Measurements from ENCODE around the gene PPTC7. TPM values are rescaled to one million over a fixed set of nuclear protein-coding genes. Genes with fewer than 3 reads are reported as not detected.

Gene PPTC7
- total and polyA plus RNA-seq, 2 of the 8 experiments (the other 6 are each of a cell fraction or from before 2014, with no cell fraction given) = 8.1 to 15.9 TPM

DNA sequence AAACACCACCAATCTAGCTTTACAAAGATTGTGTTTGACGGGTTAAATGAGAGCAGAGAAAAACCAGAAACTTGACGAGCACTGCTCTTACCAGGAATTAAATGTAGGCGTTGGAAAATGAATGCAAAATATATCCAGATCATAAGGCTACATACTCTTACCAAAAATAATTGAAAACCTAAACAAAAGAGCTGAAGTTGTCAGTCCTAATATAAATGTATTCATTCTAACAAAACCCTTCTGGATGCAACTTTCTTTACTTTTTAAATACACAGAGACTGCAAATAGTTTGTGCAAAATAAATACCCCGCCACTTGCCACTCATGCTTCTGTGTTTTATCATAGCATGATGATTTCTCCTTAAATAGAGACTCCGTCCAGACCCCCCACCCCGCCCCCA is 48.3 kb downstream of the PPTC7 start:
- no peak overlapping the region for H3K56ac ChIP-seq (replicated peaks; ENCODE audit: insufficient read length, low read depth, low read length)
- no peak overlapping the region for H2BK5ac ChIP-seq (ENCODE audit: low read depth, low read length)
- H3K36me3 ChIP-seq (ENCODE audit: control insufficient read depth in 2 of 4, insufficient read depth in 4 of 4, low read length in 3 of 4) = peaks cover 5 to 38% (median 20%) of the 10 kb centered on the region in 4 experiments
- H3K27me3 ChIP-seq (replicated peaks in 1 of 4; ENCODE audit: control insufficient read depth in 3 of 4, extremely low read depth in 1 of 4, insufficient read depth in 3 of 4, low read length in 3 of 4) = no peaks in the 10 kb centered on the region
- H4K91ac ChIP-seq (replicated peaks; ENCODE audit: insufficient read length, low read length) = no peak overlapping the region
- no peak overlapping the region for H2BK120ac ChIP-seq (replicated peaks; ENCODE audit: low read depth, low read length)
- no peak overlapping the region for H3K4me2 ChIP-seq (ENCODE audit: insufficient read depth in 1 of 2, low read depth in 2 of 2, low read length in 2 of 2)
- no peak overlapping the region for H3K23ac ChIP-seq (ENCODE audit: insufficient read length)
- 91% methylated on average over 6 of the region's 6 CpGs; no CpG with 5 or more reads in 1 of the 2 experiments for WGBS, 2 experiments (ENCODE audit: extremely low coverage in 1 of 2, insufficient coverage in 1 of 2, insufficient read length in 1 of 2, insufficient replicate concordance in 2 of 2, low coverage in 1 of 2, low lambda C conversion rate in 2 of 2, missing lambda C conversion rate in 1 of 2)
- TF ChIP-seq ASH2L (IDR thresholded peaks at IDR 0.05; ENCODE audit: low read length) (no peak), TCF12 (IDR thresholded peaks at IDR 0.05; ENCODE audit: low read depth, low read length) (no peak), SIN3A (conservative IDR thresholded peaks at IDR 0.05 in 1 of 2, IDR thresholded peaks at IDR 0.05 in 1 of 2; ENCODE audit: low read depth in 1 of 2, low read length in 2 of 2) (no peak), RXRA (IDR thresholded peaks at IDR 0.05; ENCODE audit: insufficient read depth, low read depth, low read length) (no peak), RAD21 (IDR thresholded peaks at IDR 0.05 in 1 of 2, conservative IDR thresholded peaks at IDR 0.05 in 1 of 2; ENCODE audit: low read depth in 2 of 2, low read length in 2 of 2) (no peak), EP300 (IDR thresholded peaks at IDR 0.05; ENCODE audit: borderline replicate concordance in 1 of 2, low read depth in 2 of 2, low read length in 2 of 2) (no peak)
- TF ChIP-seq, protein P1, sequence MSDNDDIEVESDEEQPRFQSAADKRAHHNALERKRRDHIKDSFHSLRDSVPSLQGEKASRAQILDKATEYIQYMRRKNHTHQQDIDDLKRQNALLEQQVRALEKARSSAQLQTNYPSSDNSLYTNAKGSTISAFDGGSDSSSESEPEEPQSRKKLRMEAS (IDR thresholded peaks at IDR 0.05) = no peak
- no peaks in the 10 kb centered on the region for H3K4me1 ChIP-seq (replicated peaks in 1 of 4; ENCODE audit: control insufficient read depth in 3 of 4, insufficient read depth in 4 of 4, low read length in 3 of 4)
- no peak overlapping the region for H4K5ac ChIP-seq (ENCODE audit: insufficient read length, low read depth, low read length)
- no peak overlapping the region for H2AFZ ChIP-seq (ENCODE audit: low read length)
- no peaks in the 10 kb centered on the region for H3K79me2 ChIP-seq (ENCODE audit: control insufficient read depth in 1 of 2, insufficient read depth in 2 of 2, low read length in 2 of 2)
- no peak overlapping the region for H3K4me3 ChIP-seq (ENCODE audit: extremely low read depth in 1 of 4, insufficient read depth in 2 of 4, low read depth in 3 of 4, low read length in 4 of 4)
- no peak overlapping the region for H3K18ac ChIP-seq (ENCODE audit: extremely low read depth, low read length)
- H3K27ac ChIP-seq (ENCODE audit: low read depth, low read length) = no peak overlapping the region
- no peak for DNase-seq (ENCODE audit: low read depth in 1 of 2, low spot score in 2 of 2)
- no peak overlapping the region for H3K9ac ChIP-seq (replicated peaks in 1 of 4; ENCODE audit: extremely low read depth in 1 of 4, low read depth in 3 of 4, low read length in 3 of 4)
- H2BK20ac ChIP-seq (ENCODE audit: low read length) = no peak overlapping the region
- CTCF ChIA-PET (ENCODE audit: partially characterized antibody) = interaction anchor here (0.6 to 3.5 kb wide), 7 partner anchors 9 to 239 kb away, joined by 3 to 21 read pairs (median 5); no protein-coding TSS in a partner anchor
- H3K4ac ChIP-seq (replicated peaks; ENCODE audit: insufficient read length, low read depth, low read length) = no peak overlapping the region
- H2AK5ac ChIP-seq (ENCODE audit: low read depth, low read length) = no peak overlapping the region
- H3K9me3 ChIP-seq (ENCODE audit: insufficient read depth in 2 of 2, low read depth in 1 of 2, low read length in 1 of 2) = no peaks in the 10 kb centered on the region
- H4K20me1 ChIP-seq (replicated peaks in 1 of 2; ENCODE audit: control insufficient read depth in 1 of 2, insufficient read depth in 2 of 2, low read length in 2 of 2) = peaks cover 2 to 3% of the 10 kb centered on the region in 2 experiments
- POLR2A ChIA-PET (ENCODE audit: partially characterized antibody) = no interaction called here
- no peak for FAIRE-seq
- H4K8ac ChIP-seq (ENCODE audit: extremely low read depth, insufficient read depth, low read length) = no peak overlapping the region
- H3K23me2 ChIP-seq (ENCODE audit: low read depth, low read length) = no peaks in the 10 kb centered on the region
- H3K14ac ChIP-seq (ENCODE audit: insufficient read length) = no peak overlapping the region
- H2BK15ac ChIP-seq (ENCODE audit: low read length) = no peak overlapping the region
- no peaks in the 10 kb centered on the region for H3K79me1 ChIP-seq (ENCODE audit: low read depth, low read length)
- H2BK12ac ChIP-seq (ENCODE audit: low read depth, low read length) = no peak overlapping the region
